A673 (cell line): ENCODE measurements around the gene COMTD1. TPM values are rescaled to one million over a fixed set of nuclear protein-coding genes. Genes with fewer than 3 reads are reported as not detected.
A peak's percentile ranks its signal among the peaks of the same experiment; 100 is the strongest.

Source experiments
- BruUV-seq: library from RNA; stranded (reverse); fragments of 400-500 nt; replicated peaks from 2 replicates; lab custom pipeline; 2021; lab: Mats Ljungman, UMichigan
- CTCF ChIA-PET: fragments of 300-600 bp; sonication (Branson Sonifier 250); formaldehyde crosslinking; loops from one replicate; lab custom pipeline; 2022; ENCODE audit warnings: antibody characterized with exemption; lab: Charles Lee
- POLR2A ChIA-PET: fragments of 300-600 bp; sonication (Branson Sonifier 250); formaldehyde crosslinking; loops from one replicate; lab custom pipeline; 2022; ENCODE audit warnings: antibody characterized with exemption; ENCODE audit not compliant: low non-redundant PET; lab: Charles Lee
- DNase-seq: peaks from one replicate; pipeline ENCODE4 v3.0.0-alpha.2; 2015; ENCODE audit warnings: low spot score
- H3K27ac ChIP-seq: fragments of 200-600 bp; sonication (generic); 2 replicates; pipeline ENCODE4 v1.5.1; 2016; ENCODE audit warnings: mixed run types, low read depth, mild to moderate bottlenecking, mixed read lengths, antibody characterized with exemption, low read length; ENCODE audit not compliant: poor library complexity, severe bottlenecking
- H3K27me3 ChIP-seq: fragments of 200-600 bp; sonication (generic); replicated peaks from 2 replicates; pipeline ENCODE4 v1.6.1; 2017; ENCODE audit warnings: mixed run types, low read depth, mild to moderate bottlenecking, mixed read lengths, antibody characterized with exemption, low read length; ENCODE audit not compliant: insufficient read depth, poor library complexity
- H3K36me3 ChIP-seq: fragments of 200-600 bp; sonication (generic); 2 replicates; pipeline ENCODE4 v1.6.1; 2016; ENCODE audit warnings: mixed run types, mild to moderate bottlenecking, mixed read lengths, antibody characterized with exemption, low read length; ENCODE audit not compliant: insufficient read depth, poor library complexity, severe bottlenecking
- H3K4me1 ChIP-seq: fragments of 200-600 bp; sonication (generic); 2 replicates; pipeline ENCODE4 v1.6.1; 2017; ENCODE audit warnings: mixed run types, mild to moderate bottlenecking, mixed read lengths, antibody characterized with exemption, low read length; ENCODE audit not compliant: insufficient read depth, poor library complexity, severe bottlenecking
- H3K4me3 ChIP-seq: fragments of 200-600 bp; sonication (generic); 2 replicates; pipeline ENCODE4 v1.5.1; 2016; ENCODE audit warnings: low read depth, mixed run types, mild to moderate bottlenecking, mixed read lengths, low read length; ENCODE audit not compliant: poor library complexity, severe bottlenecking
- H3K9me3 ChIP-seq: fragments of 200-600 bp; sonication (generic); 2 replicates; pipeline ENCODE4 v1.6.1; 2016; ENCODE audit warnings: mixed run types, low read depth, mild to moderate bottlenecking, mixed read lengths, antibody characterized with exemption, low read length; ENCODE audit not compliant: poor library complexity, severe bottlenecking
- CTCF ChIP-seq: fragments of 300-800, 200-600 bp; sonication (generic); conservative IDR thresholded peaks from 2 replicates; pipeline ENCODE4 v1.5.1; 2017; ENCODE audit warnings: low read depth, mild to moderate bottlenecking, antibody characterized with exemption, low read length, moderate library complexity, mixed read lengths
- EZH2 ChIP-seq: fragments of 200-600 bp; sonication (generic); IDR thresholded peaks from 2 replicates; pipeline ENCODE4 v1.6.1; 2017; ENCODE audit warnings: borderline replicate concordance, low read depth, mild to moderate bottlenecking, mixed read lengths, antibody characterized with exemption, low read length; ENCODE audit not compliant: poor library complexity, severe bottlenecking
- intact Hi-C: fragments of 100-400 bp; cut with micrococcal nuclease; formaldehyde crosslinking; loops from one replicate; pipeline ENCODE4 v1.10.0; 2022; ENCODE audit not compliant: unreplicated experiment
- total RNA-seq: library from RNA; stranded (reverse); gene quantifications from 2 replicates; pipeline ENCODE4 v1.2.3, GENCODE V29; 2021

COMTD1 gene
- total RNA-seq, 1 experiment from 2014 or later: 3.4 TPM

DNA sequence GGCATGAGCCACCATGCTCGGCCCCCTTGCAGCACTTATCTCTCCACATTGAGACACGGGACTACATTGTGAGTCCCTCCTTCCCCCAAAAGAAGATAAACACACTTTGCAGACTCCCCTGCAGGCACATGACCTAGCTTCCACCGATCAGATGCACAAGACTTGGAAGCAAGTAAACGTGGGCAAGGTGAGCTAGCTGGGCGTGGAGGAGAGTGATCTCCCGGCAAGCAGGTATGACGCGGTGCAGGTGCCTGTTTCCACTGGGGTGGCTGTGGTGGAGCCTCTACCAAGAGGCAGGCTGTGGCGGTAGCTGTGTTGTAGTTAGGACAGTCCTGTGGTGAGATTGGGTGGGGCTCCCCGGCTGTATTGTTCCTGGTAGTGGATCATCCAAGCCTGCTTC is 7.7 kb upstream of the COMTD1 start:
- intact Hi-C loops: no loop called here
- Histone ChIP-seq H3K9me3 (no peaks in the 10 kb centered on the region), H3K36me3 (no peaks in the 10 kb centered on the region), H3K4me3 (no peak overlapping the region), H3K27ac (no peak overlapping the region), H3K27me3 (no peaks in the 10 kb centered on the region), H3K4me1 (peaks cover 14% of the 10 kb centered on the region)
- no peak for TF ChIP-seq EZH2
- TF ChIP-seq CTCF: no peak
- ChIA-PET CTCF (no interaction called here), POLR2A (no interaction called here)
- no TSS peak for BruUV-seq
- no peak for DNase-seq

DNA sequence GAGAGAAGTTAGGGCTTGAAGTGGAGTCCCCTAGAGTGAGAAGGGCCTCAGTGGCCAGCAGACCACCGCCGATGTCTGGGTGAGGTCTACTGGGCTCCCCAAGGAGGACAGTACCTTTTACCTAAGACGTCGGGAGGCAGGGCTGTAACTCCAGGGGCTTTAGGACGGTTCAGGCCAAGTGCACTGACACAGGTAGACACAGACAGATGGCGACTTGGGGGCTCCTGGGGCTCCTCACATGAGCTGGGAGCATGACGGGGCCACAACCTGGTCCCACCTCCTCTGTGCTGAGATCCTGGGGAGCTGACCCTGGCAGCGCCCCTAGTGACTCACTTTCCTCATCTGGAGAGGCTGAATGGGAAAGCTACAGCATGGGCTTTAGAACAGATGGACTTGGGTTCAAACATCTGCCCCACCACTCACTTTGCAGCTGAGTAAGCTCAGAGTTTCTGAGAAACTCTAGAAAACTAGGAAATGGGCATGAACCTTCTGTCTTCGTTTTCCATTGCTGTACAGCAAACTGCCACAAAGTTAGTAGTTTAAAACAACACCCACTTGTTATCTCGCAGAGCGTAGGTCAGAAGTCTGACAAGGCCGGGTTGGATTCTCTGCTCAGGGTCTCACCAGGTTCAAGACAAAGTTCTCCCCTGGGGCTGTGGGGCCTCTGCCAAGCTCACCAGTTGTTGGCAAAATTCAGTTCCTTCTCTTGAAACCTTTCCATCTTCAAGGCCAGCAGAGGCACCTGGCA is 4.7 kb upstream of the COMTD1 start:
- H3K36me3 ChIP-seq: no peaks in the 10 kb centered on the region
- intact Hi-C loops: no loop called here
- POLR2A ChIA-PET: no interaction called here

GRCh38 chr10:75239096-75239790 is 3.5 kb upstream of the COMTD1 start:
- POLR2A ChIA-PET: interaction anchor here (0.6 kb wide), 2 partner anchors 11 to 1843 kb away, joined by 4 to 10 read pairs; no protein-coding TSS in a partner anchor
- CTCF ChIA-PET: interaction anchor here (0.6 kb wide), 1 partner anchor 96 kb away, joined by 7 read pairs; no protein-coding TSS in a partner anchor
- Histone ChIP-seq H3K27me3 (no peaks in the 10 kb centered on the region), H3K4me3 (no peak overlapping the region), H3K9me3 (no peaks in the 10 kb centered on the region), H3K27ac (peak overlapping the region; percentile 77), H3K4me1 (peaks cover 27% of the 10 kb centered on the region), H3K36me3 (no peaks in the 10 kb centered on the region)
- no TSS peak for BruUV-seq
- peak; percentile 71 for DNase-seq
- TF ChIP-seq EZH2: no peak
- TF ChIP-seq CTCF: no peak
- intact Hi-C loops: loop anchor here (5.0 to 10.0 kb wide), 4 partner anchors 124 to 1114 kb away; partner anchors contain the start of gene SAMD8

More for the DNA sequence above, 4.7 kb upstream of the COMTD1 start:
- TF ChIP-seq EZH2 (no peak), CTCF (no peak)
- no peak overlapping the region for H3K4me3 ChIP-seq
- no peak overlapping the region for H3K27ac ChIP-seq
- no TSS peak for BruUV-seq
- DNase-seq: no peak
- H3K9me3 ChIP-seq: no peaks in the 10 kb centered on the region
- H3K4me1 ChIP-seq: peaks cover 21% of the 10 kb centered on the region
- CTCF ChIA-PET: no interaction called here
- H3K27me3 ChIP-seq: no peaks in the 10 kb centered on the region
